ENCODE measurements around the gene ELMO1.

DNA sequence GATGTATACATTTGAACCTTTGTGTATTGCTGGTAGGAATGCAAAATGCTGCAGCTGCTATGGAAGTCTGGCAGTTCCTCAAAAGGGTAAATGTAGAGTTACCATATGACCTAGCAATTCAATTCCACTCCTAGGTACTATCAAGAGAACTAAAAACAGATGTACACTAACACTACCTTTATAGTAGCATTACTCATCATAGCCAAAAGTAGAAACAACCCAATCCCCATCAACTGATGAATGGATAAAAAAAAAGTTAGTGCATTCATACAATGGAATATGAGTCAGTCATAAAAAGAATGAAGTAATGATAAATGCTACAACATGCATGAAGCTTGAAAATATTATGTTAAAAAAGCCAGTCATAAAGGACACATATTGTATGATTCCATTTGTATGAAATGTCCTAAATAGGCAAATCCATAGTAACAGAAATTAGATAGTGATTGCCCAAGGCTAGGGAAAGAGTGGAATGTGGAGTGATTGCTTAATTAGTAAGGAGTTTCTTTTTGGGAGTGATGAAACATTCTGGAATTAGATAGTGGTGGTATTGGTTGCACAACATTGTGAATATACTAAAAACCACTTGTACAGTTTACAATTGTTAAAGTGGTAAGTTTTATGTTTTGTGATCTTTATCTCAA, 628.0 kb downstream of the ELMO1 start:
- TF ChIP-seq, protein P1, sequence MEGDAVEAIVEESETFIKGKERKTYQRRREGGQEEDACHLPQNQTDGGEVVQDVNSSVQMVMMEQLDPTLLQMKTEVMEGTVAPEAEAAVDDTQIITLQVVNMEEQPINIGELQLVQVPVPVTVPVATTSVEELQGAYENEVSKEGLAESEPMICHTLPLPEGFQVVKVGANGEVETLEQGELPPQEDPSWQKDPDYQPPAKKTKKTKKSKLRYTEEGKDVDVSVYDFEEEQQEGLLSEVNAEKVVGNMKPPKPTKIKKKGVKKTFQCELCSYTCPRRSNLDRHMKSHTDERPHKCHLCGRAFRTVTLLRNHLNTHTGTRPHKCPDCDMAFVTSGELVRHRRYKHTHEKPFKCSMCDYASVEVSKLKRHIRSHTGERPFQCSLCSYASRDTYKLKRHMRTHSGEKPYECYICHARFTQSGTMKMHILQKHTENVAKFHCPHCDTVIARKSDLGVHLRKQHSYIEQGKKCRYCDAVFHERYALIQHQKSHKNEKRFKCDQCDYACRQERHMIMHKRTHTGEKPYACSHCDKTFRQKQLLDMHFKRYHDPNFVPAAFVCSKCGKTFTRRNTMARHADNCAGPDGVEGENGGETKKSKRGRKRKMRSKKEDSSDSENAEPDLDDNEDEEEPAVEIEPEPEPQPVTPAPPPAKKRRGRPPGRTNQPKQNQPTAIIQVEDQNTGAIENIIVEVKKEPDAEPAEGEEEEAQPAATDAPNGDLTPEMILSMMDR (IDR thresholded peaks at IDR 0.05), result no peak
- TF ChIP-seq POLR2A (IDR thresholded peaks at IDR 0.05; ENCODE audit: low read depth), result no peak
- no peak for TF ChIP-seq EP300 (IDR thresholded peaks at IDR 0.05)
